HEK293 (cell line): Measurements from ENCODE around the gene CD151.

Source experiments
- GLIS2 ChIP-seq: fragments of 450-650 bp; formaldehyde crosslinking; IDR thresholded peaks from 2 replicates; pipeline ENCODE4 v1.5.1; 2016; ENCODE audit warnings: missing biosample characterization, missing genetic modification characterization
- IKZF3 ChIP-seq: fragments of 450-650 bp; IDR thresholded peaks from 2 replicates; pipeline ENCODE4 v1.5.0; 2018; ENCODE audit warnings: missing biosample characterization, mild to moderate bottlenecking, missing genetic modification characterization, moderate library complexity
- ZBTB21 ChIP-seq: fragments of 450-650 bp; formaldehyde crosslinking; IDR thresholded peaks from 2 replicates; pipeline ENCODE4 v1.5.1; 2017; ENCODE audit warnings: missing biosample characterization, missing genetic modification characterization
- ZNF248 ChIP-seq: fragments of 450-650 bp; formaldehyde crosslinking; IDR thresholded peaks from 2 replicates; pipeline ENCODE4 v1.5.1; 2017; ENCODE audit warnings: missing biosample characterization, missing genetic modification characterization
- ZNF266 ChIP-seq: fragments of 450-650 bp; formaldehyde crosslinking; IDR thresholded peaks from 2 replicates; pipeline ENCODE4 v1.5.1; 2016; ENCODE audit warnings: missing biosample characterization, missing genetic modification characterization, low read depth
- ZNF362 ChIP-seq: fragments of 450-650 bp; formaldehyde crosslinking; IDR thresholded peaks from 2 replicates; pipeline ENCODE4 v1.5.1; 2016; ENCODE audit warnings: missing biosample characterization, missing genetic modification characterization
- ZNF416 ChIP-seq: fragments of 450-650 bp; formaldehyde crosslinking; IDR thresholded peaks from 2 replicates; pipeline ENCODE4 v1.5.1; 2016; ENCODE audit warnings: missing biosample characterization, missing genetic modification characterization
- ZNF449 ChIP-seq: fragments of 450-650 bp; formaldehyde crosslinking; IDR thresholded peaks from 2 replicates; pipeline ENCODE4 v1.5.1; 2017; ENCODE audit warnings: missing biosample characterization, mild to moderate bottlenecking, missing genetic modification characterization, moderate library complexity
- ZNF513 ChIP-seq: fragments of 450-650 bp; IDR thresholded peaks from 2 replicates; pipeline ENCODE4 v1.5.1; 2018; ENCODE audit warnings: missing biosample characterization, missing genetic modification characterization
- ZNF555 ChIP-seq: fragments of 450-650 bp; formaldehyde crosslinking; conservative IDR thresholded peaks from 2 replicates; pipeline ENCODE4 v1.5.1; 2017; ENCODE audit warnings: missing biosample characterization, mild to moderate bottlenecking, missing genetic modification characterization, inconsistent platforms
- ZNF747 ChIP-seq: fragments of 450-650 bp; formaldehyde crosslinking; IDR thresholded peaks from 2 replicates; pipeline ENCODE4 v1.5.1; 2016; ENCODE audit warnings: missing biosample characterization, missing genetic modification characterization
- ZNF76 ChIP-seq: fragments of 450-650 bp; formaldehyde crosslinking; IDR thresholded peaks from 2 replicates; pipeline ENCODE4; 2016; ENCODE audit warnings: low read depth, missing biosample characterization, missing genetic modification characterization, borderline replicate concordance
- TF ChIP-seq, protein P1 (sequence below): fragments of 450-650 bp; formaldehyde crosslinking; IDR thresholded peaks from 2 replicates; pipeline ENCODE4 v1.5.1; 2016; ENCODE audit warnings: missing biosample characterization, missing genetic modification characterization
- TF ChIP-seq, protein P2 (sequence below): fragments of 450-650 bp; formaldehyde crosslinking; IDR thresholded peaks from 2 replicates; pipeline ENCODE4 v1.5.1; 2016; ENCODE audit warnings: missing biosample characterization, missing genetic modification characterization
- TF ChIP-seq, protein P3 (sequence below): fragments of 450-650 bp; formaldehyde crosslinking; IDR thresholded peaks from 2 replicates; pipeline ENCODE4 v1.5.1; 2016; ENCODE audit warnings: missing biosample characterization, missing genetic modification characterization, borderline replicate concordance
- TF ChIP-seq, protein P4 (sequence below): fragments of 450-650 bp; formaldehyde crosslinking; IDR thresholded peaks from 2 replicates; pipeline ENCODE4 v1.5.1; 2016; ENCODE audit warnings: missing biosample characterization, missing genetic modification characterization, low read depth

Gene CD151

DNA sequence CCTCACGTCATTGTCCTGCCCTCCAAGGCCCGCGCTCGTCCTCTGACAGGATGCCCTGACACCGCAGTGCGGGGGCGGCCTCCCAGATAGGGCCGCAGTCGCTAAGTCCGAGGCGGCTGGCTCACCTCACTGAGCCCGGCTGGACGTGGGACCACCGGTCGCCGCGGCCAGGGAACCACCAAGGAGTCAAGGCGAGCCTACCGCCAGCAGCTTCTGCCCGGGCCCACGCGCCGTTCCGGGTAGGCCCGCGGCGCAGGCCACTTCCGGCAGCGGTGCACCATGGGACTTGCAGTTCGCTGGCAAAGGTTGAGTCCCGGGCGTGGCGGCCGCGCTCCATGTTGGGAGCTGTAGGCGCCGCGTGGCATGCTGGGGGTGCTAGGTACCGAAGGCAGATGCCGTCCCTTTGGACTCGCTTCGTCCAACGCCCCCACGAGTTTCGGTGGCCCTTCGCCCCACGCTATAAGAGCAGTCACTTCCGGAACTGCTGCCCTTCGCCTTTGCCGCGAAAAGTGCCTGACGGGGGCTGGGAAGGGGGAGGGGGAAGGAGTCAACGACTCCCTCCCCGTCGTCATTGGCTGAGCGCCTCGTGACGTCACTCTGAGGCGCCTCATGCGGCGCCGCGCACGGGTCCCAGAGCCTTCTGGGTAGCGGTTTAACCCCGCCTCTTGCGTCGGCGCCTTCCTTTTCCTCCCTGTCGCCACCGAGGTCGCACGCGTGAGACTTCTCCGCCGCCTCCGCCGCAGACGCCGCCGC lies 23.3 kb upstream of the CD151 start, which contains the start of gene RPLP2 (continued):
- TF ChIP-seq ZNF555 (tag by site-specific recombination) (no peak), ZNF416 (no peak), ZNF513 (no peak), ZNF362 (no peak), ZNF449 (tag by site-specific recombination) (0 out of 2 replicates have a peak, but pooled peaks have one; percentile 22), ZNF76 (tag by site-specific recombination) (peak; percentile 99), ZNF266 (no peak), ZNF248 (tag by site-specific recombination) (no peak), ZBTB21 (peak; percentile 92), IKZF3 (tag by site-specific recombination) (no peak), ZNF747 (tag by site-specific recombination) (no peak), GLIS2 (tag by site-specific recombination) (peak; percentile 81)
- TF ChIP-seq, protein P1, sequence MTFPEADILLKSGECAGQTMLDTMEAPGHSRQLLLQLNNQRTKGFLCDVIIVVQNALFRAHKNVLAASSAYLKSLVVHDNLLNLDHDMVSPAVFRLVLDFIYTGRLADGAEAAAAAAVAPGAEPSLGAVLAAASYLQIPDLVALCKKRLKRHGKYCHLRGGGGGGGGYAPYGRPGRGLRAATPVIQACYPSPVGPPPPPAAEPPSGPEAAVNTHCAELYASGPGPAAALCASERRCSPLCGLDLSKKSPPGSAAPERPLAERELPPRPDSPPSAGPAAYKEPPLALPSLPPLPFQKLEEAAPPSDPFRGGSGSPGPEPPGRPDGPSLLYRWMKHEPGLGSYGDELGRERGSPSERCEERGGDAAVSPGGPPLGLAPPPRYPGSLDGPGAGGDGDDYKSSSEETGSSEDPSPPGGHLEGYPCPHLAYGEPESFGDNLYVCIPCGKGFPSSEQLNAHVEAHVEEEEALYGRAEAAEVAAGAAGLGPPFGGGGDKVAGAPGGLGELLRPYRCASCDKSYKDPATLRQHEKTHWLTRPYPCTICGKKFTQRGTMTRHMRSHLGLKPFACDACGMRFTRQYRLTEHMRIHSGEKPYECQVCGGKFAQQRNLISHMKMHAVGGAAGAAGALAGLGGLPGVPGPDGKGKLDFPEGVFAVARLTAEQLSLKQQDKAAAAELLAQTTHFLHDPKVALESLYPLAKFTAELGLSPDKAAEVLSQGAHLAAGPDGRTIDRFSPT, result peak; percentile 77; the same call in 1 of the 2 replicates
- TF ChIP-seq, protein P2, sequence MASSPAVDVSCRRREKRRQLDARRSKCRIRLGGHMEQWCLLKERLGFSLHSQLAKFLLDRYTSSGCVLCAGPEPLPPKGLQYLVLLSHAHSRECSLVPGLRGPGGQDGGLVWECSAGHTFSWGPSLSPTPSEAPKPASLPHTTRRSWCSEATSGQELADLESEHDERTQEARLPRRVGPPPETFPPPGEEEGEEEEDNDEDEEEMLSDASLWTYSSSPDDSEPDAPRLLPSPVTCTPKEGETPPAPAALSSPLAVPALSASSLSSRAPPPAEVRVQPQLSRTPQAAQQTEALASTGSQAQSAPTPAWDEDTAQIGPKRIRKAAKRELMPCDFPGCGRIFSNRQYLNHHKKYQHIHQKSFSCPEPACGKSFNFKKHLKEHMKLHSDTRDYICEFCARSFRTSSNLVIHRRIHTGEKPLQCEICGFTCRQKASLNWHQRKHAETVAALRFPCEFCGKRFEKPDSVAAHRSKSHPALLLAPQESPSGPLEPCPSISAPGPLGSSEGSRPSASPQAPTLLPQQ, result peak; percentile 96
- TF ChIP-seq, protein P3, sequence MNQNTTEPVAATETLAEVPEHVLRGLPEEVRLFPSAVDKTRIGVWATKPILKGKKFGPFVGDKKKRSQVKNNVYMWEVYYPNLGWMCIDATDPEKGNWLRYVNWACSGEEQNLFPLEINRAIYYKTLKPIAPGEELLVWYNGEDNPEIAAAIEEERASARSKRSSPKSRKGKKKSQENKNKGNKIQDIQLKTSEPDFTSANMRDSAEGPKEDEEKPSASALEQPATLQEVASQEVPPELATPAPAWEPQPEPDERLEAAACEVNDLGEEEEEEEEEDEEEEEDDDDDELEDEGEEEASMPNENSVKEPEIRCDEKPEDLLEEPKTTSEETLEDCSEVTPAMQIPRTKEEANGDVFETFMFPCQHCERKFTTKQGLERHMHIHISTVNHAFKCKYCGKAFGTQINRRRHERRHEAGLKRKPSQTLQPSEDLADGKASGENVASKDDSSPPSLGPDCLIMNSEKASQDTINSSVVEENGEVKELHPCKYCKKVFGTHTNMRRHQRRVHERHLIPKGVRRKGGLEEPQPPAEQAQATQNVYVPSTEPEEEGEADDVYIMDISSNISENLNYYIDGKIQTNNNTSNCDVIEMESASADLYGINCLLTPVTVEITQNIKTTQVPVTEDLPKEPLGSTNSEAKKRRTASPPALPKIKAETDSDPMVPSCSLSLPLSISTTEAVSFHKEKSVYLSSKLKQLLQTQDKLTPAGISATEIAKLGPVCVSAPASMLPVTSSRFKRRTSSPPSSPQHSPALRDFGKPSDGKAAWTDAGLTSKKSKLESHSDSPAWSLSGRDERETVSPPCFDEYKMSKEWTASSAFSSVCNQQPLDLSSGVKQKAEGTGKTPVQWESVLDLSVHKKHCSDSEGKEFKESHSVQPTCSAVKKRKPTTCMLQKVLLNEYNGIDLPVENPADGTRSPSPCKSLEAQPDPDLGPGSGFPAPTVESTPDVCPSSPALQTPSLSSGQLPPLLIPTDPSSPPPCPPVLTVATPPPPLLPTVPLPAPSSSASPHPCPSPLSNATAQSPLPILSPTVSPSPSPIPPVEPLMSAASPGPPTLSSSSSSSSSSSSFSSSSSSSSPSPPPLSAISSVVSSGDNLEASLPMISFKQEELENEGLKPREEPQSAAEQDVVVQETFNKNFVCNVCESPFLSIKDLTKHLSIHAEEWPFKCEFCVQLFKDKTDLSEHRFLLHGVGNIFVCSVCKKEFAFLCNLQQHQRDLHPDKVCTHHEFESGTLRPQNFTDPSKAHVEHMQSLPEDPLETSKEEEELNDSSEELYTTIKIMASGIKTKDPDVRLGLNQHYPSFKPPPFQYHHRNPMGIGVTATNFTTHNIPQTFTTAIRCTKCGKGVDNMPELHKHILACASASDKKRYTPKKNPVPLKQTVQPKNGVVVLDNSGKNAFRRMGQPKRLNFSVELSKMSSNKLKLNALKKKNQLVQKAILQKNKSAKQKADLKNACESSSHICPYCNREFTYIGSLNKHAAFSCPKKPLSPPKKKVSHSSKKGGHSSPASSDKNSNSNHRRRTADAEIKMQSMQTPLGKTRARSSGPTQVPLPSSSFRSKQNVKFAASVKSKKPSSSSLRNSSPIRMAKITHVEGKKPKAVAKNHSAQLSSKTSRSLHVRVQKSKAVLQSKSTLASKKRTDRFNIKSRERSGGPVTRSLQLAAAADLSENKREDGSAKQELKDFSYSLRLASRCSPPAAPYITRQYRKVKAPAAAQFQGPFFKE (tag by site-specific recombination), result no peak
- TF ChIP-seq, protein P4, sequence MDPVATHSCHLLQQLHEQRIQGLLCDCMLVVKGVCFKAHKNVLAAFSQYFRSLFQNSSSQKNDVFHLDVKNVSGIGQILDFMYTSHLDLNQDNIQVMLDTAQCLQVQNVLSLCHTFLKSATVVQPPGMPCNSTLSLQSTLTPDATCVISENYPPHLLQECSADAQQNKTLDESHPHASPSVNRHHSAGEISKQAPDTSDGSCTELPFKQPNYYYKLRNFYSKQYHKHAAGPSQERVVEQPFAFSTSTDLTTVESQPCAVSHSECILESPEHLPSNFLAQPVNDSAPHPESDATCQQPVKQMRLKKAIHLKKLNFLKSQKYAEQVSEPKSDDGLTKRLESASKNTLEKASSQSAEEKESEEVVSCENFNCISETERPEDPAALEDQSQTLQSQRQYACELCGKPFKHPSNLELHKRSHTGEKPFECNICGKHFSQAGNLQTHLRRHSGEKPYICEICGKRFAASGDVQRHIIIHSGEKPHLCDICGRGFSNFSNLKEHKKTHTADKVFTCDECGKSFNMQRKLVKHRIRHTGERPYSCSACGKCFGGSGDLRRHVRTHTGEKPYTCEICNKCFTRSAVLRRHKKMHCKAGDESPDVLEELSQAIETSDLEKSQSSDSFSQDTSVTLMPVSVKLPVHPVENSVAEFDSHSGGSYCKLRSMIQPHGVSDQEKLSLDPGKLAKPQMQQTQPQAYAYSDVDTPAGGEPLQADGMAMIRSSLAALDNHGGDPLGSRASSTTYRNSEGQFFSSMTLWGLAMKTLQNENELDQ (tag by site-specific recombination), result no peak
